Measurements from ENCODE around the gene GJD2.

The GJD2 gene

GRCh38 chr15:34714476-34715121 lies 40.2 kb downstream of the GJD2 start:
- Histone ChIP-seq H3K4me3 (ENCODE audit: low read depth, low read length, poor library complexity, severe bottlenecking) (no peak overlapping the region), H3K27ac (ENCODE audit: low read depth, low read length, poor library complexity, severe bottlenecking) (no peak overlapping the region), H4K20me1 (ENCODE audit: insufficient read depth, low read length) (no peaks in the 10 kb centered on the region), H3F3A (ENCODE audit: insufficient read depth, low read length) (no peaks in the 10 kb centered on the region), H3K27me3 (ENCODE audit: insufficient read depth, low read length) (no peaks in the 10 kb centered on the region), H3K36me3 (ENCODE audit: insufficient read depth, low read length) (no peaks in the 10 kb centered on the region), H2AFZ (ENCODE audit: low read length) (no peak overlapping the region), H3K4me1 (ENCODE audit: insufficient read depth, low read length, severe bottlenecking) (no peaks in the 10 kb centered on the region), H3K9me3 (ENCODE audit: low read length) (no peaks in the 10 kb centered on the region), H3K9ac (ENCODE audit: low read length) (no peak overlapping the region), H3K79me2 (ENCODE audit: insufficient read depth, low read length) (no peaks in the 10 kb centered on the region), H3K9me2 (ENCODE audit: low read depth, low read length) (no peaks in the 10 kb centered on the region), H3K4me2 (ENCODE audit: low read length) (no peak overlapping the region)
- TF ChIP-seq EZH2 (IDR thresholded peaks at IDR 0.05; ENCODE audit: borderline replicate concordance, low read length): no peak
- TF ChIP-seq, protein P1, sequence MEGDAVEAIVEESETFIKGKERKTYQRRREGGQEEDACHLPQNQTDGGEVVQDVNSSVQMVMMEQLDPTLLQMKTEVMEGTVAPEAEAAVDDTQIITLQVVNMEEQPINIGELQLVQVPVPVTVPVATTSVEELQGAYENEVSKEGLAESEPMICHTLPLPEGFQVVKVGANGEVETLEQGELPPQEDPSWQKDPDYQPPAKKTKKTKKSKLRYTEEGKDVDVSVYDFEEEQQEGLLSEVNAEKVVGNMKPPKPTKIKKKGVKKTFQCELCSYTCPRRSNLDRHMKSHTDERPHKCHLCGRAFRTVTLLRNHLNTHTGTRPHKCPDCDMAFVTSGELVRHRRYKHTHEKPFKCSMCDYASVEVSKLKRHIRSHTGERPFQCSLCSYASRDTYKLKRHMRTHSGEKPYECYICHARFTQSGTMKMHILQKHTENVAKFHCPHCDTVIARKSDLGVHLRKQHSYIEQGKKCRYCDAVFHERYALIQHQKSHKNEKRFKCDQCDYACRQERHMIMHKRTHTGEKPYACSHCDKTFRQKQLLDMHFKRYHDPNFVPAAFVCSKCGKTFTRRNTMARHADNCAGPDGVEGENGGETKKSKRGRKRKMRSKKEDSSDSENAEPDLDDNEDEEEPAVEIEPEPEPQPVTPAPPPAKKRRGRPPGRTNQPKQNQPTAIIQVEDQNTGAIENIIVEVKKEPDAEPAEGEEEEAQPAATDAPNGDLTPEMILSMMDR (IDR thresholded peaks at IDR 0.05; ENCODE audit: low read length): no peak

GRCh38 chr15:34713635-34714034 lies 41.2 kb downstream of the GJD2 start:
- Histone ChIP-seq H3K9me2 (ENCODE audit: low read depth, low read length) (no peaks in the 10 kb centered on the region), H3K4me2 (ENCODE audit: low read length) (no peak overlapping the region), H2AFZ (ENCODE audit: low read length) (no peak overlapping the region), H3K4me3 (ENCODE audit: low read depth, low read length, poor library complexity, severe bottlenecking) (no peak overlapping the region), H3K9ac (ENCODE audit: low read length) (no peak overlapping the region), H3F3A (ENCODE audit: insufficient read depth, low read length) (no peaks in the 10 kb centered on the region), H3K4me1 (ENCODE audit: insufficient read depth, low read length, severe bottlenecking) (no peaks in the 10 kb centered on the region), H4K20me1 (ENCODE audit: insufficient read depth, low read length) (no peaks in the 10 kb centered on the region), H3K9me3 (ENCODE audit: low read length) (no peaks in the 10 kb centered on the region), H3K27me3 (ENCODE audit: insufficient read depth, low read length) (no peaks in the 10 kb centered on the region), H3K27ac (ENCODE audit: low read depth, low read length, poor library complexity, severe bottlenecking) (no peak overlapping the region), H3K79me2 (ENCODE audit: insufficient read depth, low read length) (no peaks in the 10 kb centered on the region), H3K36me3 (ENCODE audit: insufficient read depth, low read length) (no peaks in the 10 kb centered on the region)
- TF ChIP-seq, protein P1 (IDR thresholded peaks at IDR 0.05; ENCODE audit: low read length): no peak
- TF ChIP-seq EZH2 (IDR thresholded peaks at IDR 0.05; ENCODE audit: borderline replicate concordance, low read length): no peak

GRCh38 chr15:34709866-34710265 lies 44.9 kb downstream of the GJD2 start:
- H3K4me3 ChIP-seq (ENCODE audit: low read depth, low read length, poor library complexity, severe bottlenecking): no peak overlapping the region
- no peak overlapping the region for H2AFZ ChIP-seq (ENCODE audit: low read length)
- H4K20me1 ChIP-seq (ENCODE audit: insufficient read depth, low read length): no peaks in the 10 kb centered on the region
- H3K79me2 ChIP-seq (ENCODE audit: insufficient read depth, low read length): no peaks in the 10 kb centered on the region
- H3F3A ChIP-seq (ENCODE audit: insufficient read depth, low read length): no peaks in the 10 kb centered on the region
- no peaks in the 10 kb centered on the region for H3K27me3 ChIP-seq (ENCODE audit: insufficient read depth, low read length)
- TF ChIP-seq, protein P1 (IDR thresholded peaks at IDR 0.05; ENCODE audit: low read length): no peak
- no peak for TF ChIP-seq EZH2 (IDR thresholded peaks at IDR 0.05; ENCODE audit: borderline replicate concordance, low read length)
- H3K27ac ChIP-seq (ENCODE audit: low read depth, low read length, poor library complexity, severe bottlenecking): no peak overlapping the region
- no peaks in the 10 kb centered on the region for H3K9me2 ChIP-seq (ENCODE audit: low read depth, low read length)
- H3K9ac ChIP-seq (ENCODE audit: low read length): no peak overlapping the region
- no peak overlapping the region for H3K4me2 ChIP-seq (ENCODE audit: low read length)
- no peaks in the 10 kb centered on the region for H3K9me3 ChIP-seq (ENCODE audit: low read length)
- H3K36me3 ChIP-seq (ENCODE audit: insufficient read depth, low read length): no peaks in the 10 kb centered on the region
- H3K4me1 ChIP-seq (ENCODE audit: insufficient read depth, low read length, severe bottlenecking): no peaks in the 10 kb centered on the region
